GM19023 (cell line): ENCODE measurements around the gene TAX1BP1.

ENCODE experiments used
- ATAC-seq: cut with Tn5 transposase; IDR thresholded peaks from one replicate; pipeline ENCODE4 v1.9.1; 2021; ENCODE audit warnings: mild to moderate bottlenecking, moderate library complexity; ENCODE audit not compliant: unreplicated experiment

Gene TAX1BP1

GRCh38 chr7:27873981-27874957 is 134.3 kb downstream of the TAX1BP1 start:
- no peak for ATAC-seq

- ATAC-seq, result no peak
Observed at GRCh38 chr7:27875061-27875460, 135.1 kb downstream of the TAX1BP1 start.

- no peak for ATAC-seq
Observed at GRCh38 chr7:27875832-27876231, 135.9 kb downstream of the TAX1BP1 start.

GRCh38 chr7:27876756-27877155 is 136.8 kb downstream of the TAX1BP1 start:
- ATAC-seq, result no peak
